ENCODE data around the gene SLC25A46.
"Not testable (repeated sequence)": the region's sequence is repeated elsewhere in the genome, so short reads cannot be mapped to it uniquely, and the experiment has no call there.

SLC25A46 gene

GRCh38 chr5:110738812-110739651, at the start of gene SLC25A46:
Gene SLC25A46 (plus strand): TSS chr5:110739007. CDS start chr5:110739120, 113 bp downstream.
- no peaks in the 10 kb centered on the region for H3K36me3 ChIP-seq (ENCODE audit: control insufficient read depth, low read depth, low read length)
- peak within 1 kb of the TSS; percentile 90 for H3K4me3 ChIP-seq (ENCODE audit: low read length)
- H3K4me1 ChIP-seq (ENCODE audit: control insufficient read depth, low read depth, low read length), result no peaks in the 10 kb centered on the region
- no peaks in the 10 kb centered on the region for H3K9me3 ChIP-seq (ENCODE audit: control insufficient read depth, low read depth, low read length)
- H3K27ac ChIP-seq (ENCODE audit: low read length), result no peak within 1 kb of the TSS
- peaks cover 7% of the 10 kb centered on the region for H3K27me3 ChIP-seq (ENCODE audit: control insufficient read depth, insufficient read depth, low read length)
- H3K9ac ChIP-seq (ENCODE audit: low read length), result peak within 1 kb of the TSS; percentile 46

- not testable (repeated sequence) for H3K36me3 ChIP-seq (ENCODE audit: control insufficient read depth, low read depth, low read length); H3K9ac ChIP-seq (ENCODE audit: low read length); H3K4me1 ChIP-seq (ENCODE audit: control insufficient read depth, low read depth, low read length); H3K4me3 ChIP-seq (ENCODE audit: low read length); H3K27me3 ChIP-seq (ENCODE audit: control insufficient read depth, insufficient read depth, low read length); H3K27ac ChIP-seq (ENCODE audit: low read length); H3K9me3 ChIP-seq (ENCODE audit: control insufficient read depth, low read depth, low read length)
These were observed 48.2 kb upstream of the SLC25A46 start for GRCh38 chr5:110690587-110690986.

GRCh38 chr5:110692669-110693068, 46.1 kb upstream of the SLC25A46 start:
- not testable (repeated sequence) for H3K27ac ChIP-seq (ENCODE audit: low read length); H3K36me3 ChIP-seq (ENCODE audit: control insufficient read depth, low read depth, low read length)

GRCh38 chr5:110702300-110702699, 36.5 kb upstream of the SLC25A46 start:
- H3K27me3 ChIP-seq (ENCODE audit: control insufficient read depth, insufficient read depth, low read length), result no peaks in the 10 kb centered on the region
- H3K9ac ChIP-seq (ENCODE audit: low read length), result no peak overlapping the region
- no peaks in the 10 kb centered on the region for H3K4me1 ChIP-seq (ENCODE audit: control insufficient read depth, low read depth, low read length)
- no peaks in the 10 kb centered on the region for H3K9me3 ChIP-seq (ENCODE audit: control insufficient read depth, low read depth, low read length)
- H3K36me3 ChIP-seq (ENCODE audit: control insufficient read depth, low read depth, low read length), result no peaks in the 10 kb centered on the region
- H3K27ac ChIP-seq (ENCODE audit: low read length), result no peak overlapping the region
- H3K4me3 ChIP-seq (ENCODE audit: low read length), result no peak overlapping the region

More at GRCh38 chr5:110692669-110693068, 46.1 kb upstream of the SLC25A46 start:
- not testable (repeated sequence) for H3K9ac ChIP-seq (ENCODE audit: low read length); H3K9me3 ChIP-seq (ENCODE audit: control insufficient read depth, low read depth, low read length); H3K4me1 ChIP-seq (ENCODE audit: control insufficient read depth, low read depth, low read length); H3K27me3 ChIP-seq (ENCODE audit: control insufficient read depth, insufficient read depth, low read length); H3K4me3 ChIP-seq (ENCODE audit: low read length)

- no peak overlapping the region for H3K4me3 ChIP-seq (ENCODE audit: low read length)
- H3K27ac ChIP-seq (ENCODE audit: low read length), result no peak overlapping the region
- no peaks in the 10 kb centered on the region for H3K27me3 ChIP-seq (ENCODE audit: control insufficient read depth, insufficient read depth, low read length)
- no peaks in the 10 kb centered on the region for H3K9me3 ChIP-seq (ENCODE audit: control insufficient read depth, low read depth, low read length)
- no peaks in the 10 kb centered on the region for H3K36me3 ChIP-seq (ENCODE audit: control insufficient read depth, low read depth, low read length)
- no peaks in the 10 kb centered on the region for H3K4me1 ChIP-seq (ENCODE audit: control insufficient read depth, low read depth, low read length)
- no peak overlapping the region for H3K9ac ChIP-seq (ENCODE audit: low read length)
These were observed 36.1 kb upstream of the SLC25A46 start for GRCh38 chr5:110702704-110703103.

GRCh38 chr5:110703481-110703880, 35.3 kb upstream of the SLC25A46 start:
- no peaks in the 10 kb centered on the region for H3K9me3 ChIP-seq (ENCODE audit: control insufficient read depth, low read depth, low read length)
- H3K9ac ChIP-seq (ENCODE audit: low read length), result no peak overlapping the region
- no peaks in the 10 kb centered on the region for H3K4me1 ChIP-seq (ENCODE audit: control insufficient read depth, low read depth, low read length)
- no peaks in the 10 kb centered on the region for H3K36me3 ChIP-seq (ENCODE audit: control insufficient read depth, low read depth, low read length)
- no peak overlapping the region for H3K27ac ChIP-seq (ENCODE audit: low read length)
- no peaks in the 10 kb centered on the region for H3K27me3 ChIP-seq (ENCODE audit: control insufficient read depth, insufficient read depth, low read length)
- no peak overlapping the region for H3K4me3 ChIP-seq (ENCODE audit: low read length)

GRCh38 chr5:110705349-110705748, 33.5 kb upstream of the SLC25A46 start:
- H3K4me3 ChIP-seq (ENCODE audit: low read length), result no peak overlapping the region
- H3K36me3 ChIP-seq (ENCODE audit: control insufficient read depth, low read depth, low read length), result no peaks in the 10 kb centered on the region
- H3K27me3 ChIP-seq (ENCODE audit: control insufficient read depth, insufficient read depth, low read length), result no peaks in the 10 kb centered on the region
- no peak overlapping the region for H3K9ac ChIP-seq (ENCODE audit: low read length)
- H3K9me3 ChIP-seq (ENCODE audit: control insufficient read depth, low read depth, low read length), result no peaks in the 10 kb centered on the region
- no peak overlapping the region for H3K27ac ChIP-seq (ENCODE audit: low read length)
- no peaks in the 10 kb centered on the region for H3K4me1 ChIP-seq (ENCODE audit: control insufficient read depth, low read depth, low read length)

GRCh38 chr5:110707260-110707844, 31.5 kb upstream of the SLC25A46 start:
- no peaks in the 10 kb centered on the region for H3K4me1 ChIP-seq (ENCODE audit: control insufficient read depth, low read depth, low read length)
- no peak overlapping the region for H3K9ac ChIP-seq (ENCODE audit: low read length)
- H3K9me3 ChIP-seq (ENCODE audit: control insufficient read depth, low read depth, low read length), result no peaks in the 10 kb centered on the region
- no peak overlapping the region for H3K4me3 ChIP-seq (ENCODE audit: low read length)
- no peaks in the 10 kb centered on the region for H3K36me3 ChIP-seq (ENCODE audit: control insufficient read depth, low read depth, low read length)
- no peaks in the 10 kb centered on the region for H3K27me3 ChIP-seq (ENCODE audit: control insufficient read depth, insufficient read depth, low read length)
- no peak overlapping the region for H3K27ac ChIP-seq (ENCODE audit: low read length)

- Histone ChIP-seq H3K27ac (ENCODE audit: low read length) (no peak overlapping the region), H3K9me3 (ENCODE audit: control insufficient read depth, low read depth, low read length) (no peaks in the 10 kb centered on the region), H3K9ac (ENCODE audit: low read length) (no peak overlapping the region), H3K4me1 (ENCODE audit: control insufficient read depth, low read depth, low read length) (no peaks in the 10 kb centered on the region), H3K27me3 (ENCODE audit: control insufficient read depth, insufficient read depth, low read length) (no peaks in the 10 kb centered on the region), H3K4me3 (ENCODE audit: low read length) (no peak overlapping the region), H3K36me3 (ENCODE audit: control insufficient read depth, low read depth, low read length) (no peaks in the 10 kb centered on the region)
These were observed 22.3 kb upstream of the SLC25A46 start for GRCh38 chr5:110716247-110717245.

- H3K4me1 ChIP-seq (ENCODE audit: control insufficient read depth, low read depth, low read length), result no peaks in the 10 kb centered on the region
- no peak overlapping the region for H3K4me3 ChIP-seq (ENCODE audit: low read length)
These were observed 20.5 kb upstream of the SLC25A46 start for GRCh38 chr5:110718311-110718710.

More at GRCh38 chr5:110718311-110718710, 20.5 kb upstream of the SLC25A46 start:
- H3K9me3 ChIP-seq (ENCODE audit: control insufficient read depth, low read depth, low read length), result no peaks in the 10 kb centered on the region
- H3K27ac ChIP-seq (ENCODE audit: low read length), result no peak overlapping the region
- no peak overlapping the region for H3K9ac ChIP-seq (ENCODE audit: low read length)
- H3K36me3 ChIP-seq (ENCODE audit: control insufficient read depth, low read depth, low read length), result no peaks in the 10 kb centered on the region
- H3K27me3 ChIP-seq (ENCODE audit: control insufficient read depth, insufficient read depth, low read length), result no peaks in the 10 kb centered on the region
